NCI-H460 (cell line): ENCODE results near the gene CRTC2. TPM values are rescaled to one million over a fixed set of nuclear protein-coding genes. Genes with fewer than 3 reads are reported as not detected.
A peak's percentile ranks its signal among the peaks of the same experiment; 100 is the strongest.
"Not testable (repeated sequence)": the region's sequence is repeated elsewhere in the genome, so short reads cannot be mapped to it uniquely, and the experiment has no call there.

Experiments used
- DNase-seq: peaks from one replicate; pipeline ENCODE4 v3.0.0-alpha.2; 2016; ENCODE audit warnings: low read depth; ENCODE audit errors: extremely low read depth
- total RNA-seq: library from RNA; depleted of rRNA; stranded (reverse); fragments of >200 nt; shearing (Covaris generic); gene quantifications from 2 replicates; pipeline ENCODE4 v1.2.3, GENCODE V29; 2014

CRTC2 gene
- total RNA-seq, 1 experiment from 2014 or later = 18.2 TPM

DNA sequence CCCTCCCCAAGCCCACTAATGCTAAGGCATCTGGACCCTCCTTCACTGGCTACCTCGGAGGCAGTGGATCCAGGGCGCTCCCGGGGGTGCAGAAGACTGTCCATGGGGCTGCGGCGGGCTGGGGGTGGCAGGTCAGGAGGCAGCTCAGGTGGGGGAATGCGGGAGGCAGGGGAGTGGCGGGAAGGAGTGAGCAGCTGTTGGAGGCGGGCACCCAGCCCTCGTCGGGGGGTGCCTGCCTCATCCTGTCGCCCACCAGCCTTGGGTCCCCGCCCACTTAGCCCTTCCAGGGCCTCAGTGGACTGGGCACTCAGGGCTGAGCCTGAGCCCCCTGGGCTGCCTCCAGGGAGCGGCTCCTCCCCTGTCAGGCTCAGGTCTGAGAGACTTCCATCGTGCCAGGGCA lies 25.0 kb downstream of the CRTC2 start:
- no peak for DNase-seq

DNA sequence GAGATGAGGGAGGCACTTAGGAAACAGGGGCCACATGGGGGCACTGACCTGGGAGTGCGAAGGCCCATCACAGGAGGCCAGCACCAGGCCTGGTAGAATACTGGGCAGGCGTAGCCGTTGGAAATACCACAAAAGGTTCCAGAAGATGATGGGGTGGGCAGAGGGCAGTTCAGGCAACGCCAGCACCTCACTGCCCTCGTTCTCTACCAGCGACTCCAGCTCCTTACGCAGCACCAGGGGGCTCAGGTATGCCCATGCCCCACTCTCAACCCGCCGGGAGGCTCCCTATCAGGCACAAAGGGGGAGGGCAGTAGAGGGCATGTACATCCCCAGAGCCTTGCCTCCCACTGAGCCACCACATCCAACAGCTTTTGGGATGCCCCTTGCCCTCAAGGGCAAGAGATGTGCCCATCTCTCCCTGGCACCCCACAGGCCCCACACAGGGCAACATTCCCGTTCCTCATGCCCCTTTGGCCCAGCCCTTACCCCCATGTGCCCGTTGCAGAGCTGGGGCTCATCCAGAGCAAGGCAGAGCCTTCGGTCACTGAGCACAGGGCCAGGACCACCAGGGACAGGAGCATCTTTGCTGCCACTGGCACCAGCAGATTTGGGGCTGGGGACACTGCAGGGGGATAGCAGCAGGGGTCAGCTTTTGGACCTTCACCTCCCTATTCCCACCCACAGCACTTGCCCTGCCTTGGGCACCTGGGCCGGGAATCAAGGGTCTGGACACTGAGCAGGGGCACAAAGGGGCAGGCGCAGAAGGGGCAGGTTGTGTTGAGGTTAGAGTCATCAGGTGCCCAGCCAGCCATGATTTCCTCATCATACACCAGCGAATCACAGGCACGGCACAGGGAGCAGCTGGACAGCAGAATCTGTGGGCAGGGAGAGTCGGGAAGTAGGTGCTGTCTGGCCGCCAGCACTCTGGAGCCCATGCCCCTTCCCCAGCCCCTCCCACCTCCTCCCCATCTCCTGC lies 26.0 kb downstream of the CRTC2 start:
- DNase-seq = no peak

DNA sequence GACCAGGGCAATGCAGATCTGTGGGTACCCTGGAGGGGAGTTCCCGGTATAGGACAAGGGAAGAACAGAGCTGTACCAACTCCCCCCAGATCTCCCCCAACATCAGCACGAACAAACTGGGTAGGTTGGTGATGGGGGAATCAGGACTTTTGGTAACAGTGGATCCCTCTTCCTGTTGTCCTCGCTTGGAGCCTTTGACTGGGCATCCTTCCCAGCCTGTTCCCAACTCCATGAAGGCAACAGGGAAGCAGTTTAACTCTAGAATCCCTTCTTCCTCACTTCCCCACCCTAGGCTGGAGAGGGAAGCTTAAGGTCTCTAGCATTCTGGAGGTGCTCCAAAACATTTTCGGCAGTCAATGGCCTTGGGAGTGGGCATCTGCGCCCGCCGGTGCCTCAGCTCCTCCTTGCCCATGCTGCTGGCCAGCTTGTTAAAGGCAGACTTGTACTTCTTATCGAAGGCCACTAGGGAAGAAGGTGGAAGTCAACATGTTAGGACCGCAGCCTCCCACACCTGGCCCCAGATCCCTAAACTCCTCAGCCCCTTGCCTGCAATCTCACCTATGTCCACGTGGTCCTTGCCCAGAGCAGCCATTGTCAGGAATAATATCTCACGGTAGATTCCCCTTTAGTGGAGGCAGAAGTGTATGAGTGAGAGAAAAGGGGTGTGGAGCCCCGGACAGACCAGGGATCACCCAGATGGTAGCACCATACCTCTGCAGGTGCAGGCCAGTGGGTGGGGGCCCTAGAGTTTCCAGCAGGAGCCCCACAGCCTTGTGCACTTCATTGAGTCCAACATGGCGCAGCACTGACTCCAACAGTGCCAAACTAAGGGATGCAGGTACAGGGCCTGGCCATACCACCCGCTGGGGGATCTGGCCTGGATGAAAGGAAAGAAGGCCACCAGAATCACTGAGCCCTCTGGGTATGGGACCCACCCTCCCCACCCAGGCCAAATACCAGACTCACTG lies 28.1 kb downstream of the CRTC2 start:
- DNase-seq = no peak

DNA sequence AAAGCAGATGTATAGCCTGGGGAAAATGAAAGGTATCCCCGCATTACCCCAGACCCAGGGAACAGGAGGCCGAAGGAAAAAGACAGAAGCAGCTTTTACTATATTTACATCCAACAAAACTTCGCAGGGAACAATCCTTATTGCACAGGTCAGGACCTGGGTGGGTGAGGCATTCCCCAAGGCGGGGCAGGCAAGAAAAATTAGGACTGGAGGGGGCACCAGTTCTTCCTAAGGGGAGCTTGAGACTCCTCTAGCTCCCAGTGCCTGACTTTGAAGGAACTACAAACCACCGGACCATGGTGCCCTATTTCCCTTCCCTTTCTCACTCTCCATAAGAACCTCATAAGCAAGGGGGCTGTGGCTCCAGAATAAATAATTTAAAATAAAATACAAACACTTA lies 29.0 kb downstream of the CRTC2 start:
- DNase-seq = no peak

DNA sequence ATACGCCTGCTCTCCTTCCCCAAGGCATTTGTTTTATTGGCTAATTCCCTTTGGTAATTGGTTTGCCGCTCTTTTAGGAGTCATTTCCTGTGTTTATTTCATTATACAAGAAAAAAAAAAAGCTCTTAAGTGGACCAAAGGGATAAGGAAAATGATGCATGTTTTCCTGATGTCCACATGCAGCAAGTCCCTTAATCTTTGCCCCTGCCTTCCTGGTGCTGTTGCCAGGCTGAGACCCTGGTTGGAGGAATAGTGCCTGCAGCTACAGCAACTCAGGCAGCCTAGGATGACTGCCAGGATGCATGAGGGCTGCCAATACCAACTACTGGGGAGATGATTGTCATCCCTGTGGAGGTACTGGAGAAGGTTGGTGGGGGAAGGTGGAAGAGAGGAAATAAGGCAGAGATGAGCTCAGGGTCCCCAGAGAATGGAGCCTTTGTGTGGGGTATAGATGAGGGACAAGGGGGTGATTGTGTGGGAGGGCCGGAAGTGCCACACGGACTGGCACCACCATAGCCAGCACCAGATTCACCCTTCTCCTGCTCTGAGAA lies 29.5 kb downstream of the CRTC2 start:
- no peak for DNase-seq

DNA sequence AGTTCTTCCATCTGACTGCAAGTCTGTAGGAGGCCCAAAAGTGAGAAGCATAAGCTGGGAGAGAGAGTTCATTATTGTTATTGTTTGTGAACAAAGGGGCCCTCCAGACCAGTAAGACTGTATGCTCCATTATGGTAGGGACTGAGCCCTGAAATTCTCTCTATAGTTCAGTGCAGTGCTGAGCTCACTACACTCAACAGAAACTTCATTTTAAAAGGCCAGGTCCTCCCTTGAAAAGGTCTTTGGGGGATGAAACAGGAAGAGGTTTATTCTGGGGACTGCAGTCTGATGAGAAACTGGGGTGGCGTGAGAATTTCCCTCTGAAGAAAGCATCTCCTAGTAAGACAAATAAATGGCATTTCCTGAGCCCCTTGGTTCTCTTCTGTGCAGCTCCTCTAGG lies 30.2 kb downstream of the CRTC2 start:
- no peak for DNase-seq

DNA sequence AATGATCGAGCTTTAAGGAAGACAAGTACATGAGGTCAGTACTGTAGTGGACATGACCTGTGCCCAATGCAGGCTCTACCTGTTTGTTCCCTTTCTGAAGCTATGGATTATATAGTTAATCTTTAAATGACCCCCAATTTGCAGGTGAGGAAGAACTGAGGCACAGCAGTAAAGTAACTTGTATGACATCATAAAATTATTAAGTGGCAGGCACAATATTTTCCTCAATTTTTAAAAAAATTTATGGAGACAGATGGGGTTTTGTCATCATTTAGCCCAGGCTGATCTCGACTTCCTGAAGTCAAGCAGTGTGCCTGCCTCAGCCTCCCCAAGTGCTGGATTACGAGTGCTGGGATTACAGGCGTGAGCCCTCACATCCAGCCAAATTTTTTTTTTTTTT lies 32.0 kb downstream of the CRTC2 start:
- DNase-seq = no peak

DNA sequence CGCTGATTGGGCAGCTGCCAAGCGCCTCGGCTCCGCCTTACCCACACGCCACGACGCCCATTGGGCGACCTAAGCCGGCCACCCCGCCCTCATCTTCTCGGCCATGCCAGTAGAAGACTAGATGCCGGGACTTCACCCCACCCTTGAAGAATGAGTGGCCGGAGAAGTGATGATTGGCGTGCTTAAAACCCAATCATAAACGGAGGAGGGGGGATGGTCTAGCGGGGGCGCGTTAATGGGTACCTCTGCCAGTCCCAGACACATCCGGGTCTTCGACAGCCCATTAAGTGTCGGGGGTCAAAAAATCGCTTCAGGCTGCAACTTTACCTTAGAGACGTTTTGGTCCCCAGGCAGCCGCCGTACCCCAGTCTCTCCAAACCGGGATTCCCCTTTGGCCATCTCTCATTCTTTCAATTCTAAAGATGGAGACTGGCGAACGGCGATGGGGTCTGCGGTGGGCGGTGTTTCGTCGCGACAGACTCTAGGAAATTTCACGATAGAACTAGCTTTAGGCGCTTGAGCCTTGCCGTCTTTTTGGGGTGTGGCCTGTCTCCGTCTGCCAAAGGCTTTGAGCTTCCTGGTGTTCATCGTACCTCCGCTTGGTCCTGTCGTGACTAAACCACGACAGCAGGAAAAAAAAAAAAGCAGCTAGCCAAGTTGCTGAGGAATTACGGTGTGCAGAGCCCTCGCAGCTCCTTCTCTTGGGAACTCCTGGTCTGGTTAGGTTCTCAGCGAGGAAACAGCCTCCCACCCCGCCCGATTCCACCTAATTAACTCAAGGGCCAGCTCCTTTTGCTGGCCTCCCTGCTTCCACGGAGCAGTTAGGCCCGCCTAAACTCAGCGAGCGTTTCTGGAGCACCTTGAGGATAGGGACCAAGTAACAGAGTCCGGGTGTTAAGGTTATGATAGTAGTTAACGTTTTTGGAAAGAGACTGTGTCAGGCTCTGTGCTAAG lies 35.2 kb downstream of the CRTC2 start, which contains the start of gene GATAD2B:
Gene GATAD2B, minus strand, starts transcription at position 1 of the 954 bp plus-strand sequence. CDS start 94,625 bp downstream, outside the sequence.
- peak; percentile 100 for DNase-seq

DNA sequence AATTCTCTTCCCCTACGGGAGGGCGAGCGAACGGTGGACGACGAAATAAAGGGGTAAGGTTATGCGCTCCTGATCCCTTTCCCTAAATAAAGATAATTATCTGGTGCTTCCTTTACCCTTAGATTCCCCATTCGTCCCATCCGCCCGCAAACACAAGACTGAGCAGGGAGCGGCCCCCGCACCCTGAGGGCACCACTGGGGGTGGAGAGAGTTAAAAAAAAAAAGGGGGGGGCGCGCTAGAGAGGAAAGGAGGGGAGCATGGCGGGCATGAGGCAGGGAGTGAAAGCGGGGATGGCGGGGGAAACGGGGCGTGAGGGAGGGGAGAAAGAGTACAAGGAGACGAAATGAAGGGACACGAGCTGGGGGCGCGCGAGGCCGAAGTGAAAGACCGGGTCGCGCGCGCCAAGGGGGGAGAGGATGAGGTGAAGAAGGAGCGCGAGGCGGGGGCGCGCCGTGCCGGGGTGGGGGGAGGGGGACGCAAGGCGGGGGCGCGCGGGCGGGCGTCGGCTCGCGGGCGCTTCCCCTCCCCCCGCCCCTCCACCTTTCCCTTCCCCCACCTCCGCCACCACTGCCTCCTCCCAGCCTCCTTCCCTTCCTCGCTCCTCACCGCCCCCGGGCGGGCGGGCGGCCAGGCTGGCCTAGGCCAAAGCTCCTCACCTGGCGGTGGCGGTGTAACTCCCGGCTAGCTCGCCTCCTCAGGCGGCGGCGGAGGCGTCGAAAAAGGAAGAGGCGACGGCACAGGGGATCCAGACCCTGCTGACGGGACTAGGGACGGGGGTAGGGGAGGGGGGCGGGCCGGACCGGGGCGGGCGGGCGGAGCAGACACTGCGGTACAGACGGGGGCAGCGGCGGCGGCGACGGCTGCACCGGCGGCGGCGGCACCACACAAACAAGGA lies 36.1 kb downstream of the CRTC2 start:
- peak; percentile 44 for DNase-seq

DNA sequence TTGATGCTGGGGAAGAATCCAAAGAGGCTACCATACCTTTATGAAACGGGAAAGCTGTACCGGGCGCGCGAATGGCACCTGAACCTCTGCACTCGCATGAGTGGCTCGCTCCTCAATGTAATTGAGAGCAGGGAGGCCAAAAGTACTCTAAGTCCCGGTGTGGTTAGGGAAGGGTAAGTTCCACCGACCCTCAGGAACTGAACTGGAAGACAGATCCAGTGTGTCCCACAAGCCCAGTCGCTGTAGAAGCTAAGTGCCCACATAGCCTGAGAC lies 36.7 kb downstream of the CRTC2 start:
- DNase-seq = no peak

DNA sequence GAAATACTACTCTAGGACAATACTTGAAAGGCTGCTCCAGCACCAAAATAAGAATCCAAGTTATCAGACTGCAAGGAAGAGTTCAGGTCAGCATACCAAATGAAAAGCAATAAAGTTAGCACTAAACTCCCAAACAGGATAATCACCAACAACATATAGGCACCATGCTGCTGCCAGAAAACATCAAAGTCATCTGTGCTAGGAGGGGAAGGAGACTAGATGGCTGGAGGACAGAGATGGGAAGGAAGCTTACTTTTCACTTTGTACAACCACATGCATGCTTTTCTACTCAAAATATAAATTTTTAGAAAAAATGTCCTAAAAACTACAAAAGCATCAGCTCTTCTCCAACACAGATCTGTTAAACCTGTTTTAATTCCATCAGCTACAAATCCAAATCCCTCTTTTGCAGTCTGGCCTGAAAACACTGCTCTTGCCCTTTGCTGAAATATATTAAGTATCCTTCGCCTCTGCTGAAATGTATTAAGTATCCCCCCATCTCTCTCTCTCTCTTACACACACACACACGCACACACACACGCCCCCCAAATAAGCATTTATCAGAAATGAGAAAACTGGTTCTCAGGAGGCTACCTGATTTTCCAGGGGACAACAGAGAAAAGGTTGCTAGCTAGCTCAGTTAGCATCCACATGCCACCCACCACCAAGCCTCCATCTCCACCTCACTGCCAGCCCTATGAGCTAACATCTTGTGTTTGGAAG lies 37.2 kb downstream of the CRTC2 start:
- DNase-seq = no peak

DNA sequence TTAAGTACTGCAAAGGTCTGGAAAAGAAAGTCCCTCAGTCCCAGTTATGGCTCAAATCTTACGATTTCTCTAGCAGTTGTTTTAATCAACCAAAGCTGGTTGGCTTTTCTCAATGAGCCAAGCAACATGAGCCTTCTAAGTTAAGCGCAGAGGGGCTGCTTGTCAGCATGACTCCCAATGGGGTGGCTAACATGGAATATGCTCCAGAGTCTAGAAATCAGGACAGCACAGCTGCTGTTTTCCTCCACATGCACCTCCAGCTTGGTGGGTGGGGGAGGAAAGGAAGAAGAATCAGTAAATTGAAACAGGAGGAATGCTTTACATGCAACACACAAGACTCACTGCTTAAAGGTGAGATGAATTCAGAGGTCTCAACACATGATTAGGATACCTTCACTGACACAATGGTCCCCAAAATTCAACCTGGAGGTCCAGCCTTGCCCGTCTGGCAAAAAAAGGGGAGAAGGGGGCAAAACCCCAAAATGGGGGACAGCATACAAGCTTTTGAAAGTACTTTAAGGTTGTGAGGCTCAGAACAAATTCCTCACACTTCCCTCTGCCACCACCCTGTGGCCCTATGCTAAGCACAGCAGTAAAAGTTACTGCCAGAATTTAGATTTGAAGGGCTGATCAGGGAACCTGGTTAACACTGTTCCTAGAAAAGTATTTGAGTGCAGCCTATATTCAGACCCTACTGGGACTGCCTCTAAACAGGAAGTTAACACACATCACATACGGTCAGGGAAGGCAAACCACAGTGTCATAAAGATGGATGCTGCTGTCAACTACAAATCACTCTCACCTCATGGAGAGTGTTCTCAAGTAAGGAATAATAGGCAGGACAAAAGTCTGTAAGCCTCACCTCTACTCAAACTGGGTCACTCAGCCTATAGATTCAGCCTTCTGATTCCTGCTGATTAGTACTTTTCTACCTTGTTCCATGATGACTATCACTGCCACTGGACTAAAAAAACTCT lies 38.2 kb downstream of the CRTC2 start:
- no peak for DNase-seq

DNA sequence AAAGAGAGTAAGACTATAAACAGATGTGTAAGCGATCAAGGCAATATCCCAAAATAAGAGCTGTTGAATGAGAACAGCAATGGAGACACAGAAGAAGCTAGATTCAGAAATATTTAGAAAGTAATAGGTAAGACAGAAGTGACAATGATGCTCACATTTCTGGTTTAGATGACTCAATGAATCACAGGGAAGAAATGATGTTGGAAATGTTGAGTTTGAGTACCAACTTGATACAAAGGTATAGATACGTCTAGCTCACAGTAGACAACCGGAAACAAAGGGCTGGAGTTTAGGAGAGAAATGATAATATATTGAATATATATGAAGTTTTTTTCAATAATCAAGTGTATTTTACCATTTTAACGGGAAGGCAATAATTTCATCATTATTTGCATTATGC lies 42.1 kb downstream of the CRTC2 start:
- DNase-seq = no peak

DNA sequence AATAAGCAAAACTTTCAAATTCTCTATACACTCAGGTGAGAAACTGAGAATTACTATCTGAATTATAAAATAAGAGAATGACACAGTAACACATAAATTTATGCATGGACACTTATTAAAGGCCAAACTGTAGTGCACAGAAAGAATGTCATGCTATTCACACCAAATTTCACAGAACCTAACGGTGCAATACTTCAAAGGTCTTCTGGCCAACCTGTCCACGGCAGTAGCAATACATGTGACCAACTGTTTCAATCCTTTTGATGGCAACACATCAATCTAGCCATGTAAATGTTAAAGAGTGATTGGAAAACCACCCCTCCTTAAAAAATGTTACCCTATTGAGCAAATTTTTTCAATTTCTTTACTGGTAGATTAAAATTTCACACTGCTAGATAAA lies 46.1 kb downstream of the CRTC2 start:
- no peak for DNase-seq

DNA sequence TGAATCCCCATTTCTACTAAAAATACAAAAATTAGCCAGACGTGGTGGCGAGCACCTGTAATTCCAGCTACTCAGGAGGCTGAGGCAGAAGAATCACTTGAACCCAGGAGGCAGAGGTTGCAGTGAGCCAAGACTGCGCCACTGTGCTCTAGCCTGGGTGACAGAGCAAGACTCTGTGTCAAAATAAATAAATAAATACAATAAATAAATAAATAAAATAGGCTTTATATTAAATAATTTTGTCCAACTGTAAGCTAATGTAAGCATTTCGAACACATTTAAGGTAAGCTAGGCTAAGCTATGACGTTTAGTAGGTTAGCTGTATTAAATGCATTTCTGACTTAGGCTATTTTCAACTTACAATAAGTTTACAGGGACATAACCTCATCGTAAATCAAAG lies 47.9 kb downstream of the CRTC2 start:
- DNase-seq = not testable (repeated sequence)

DNA sequence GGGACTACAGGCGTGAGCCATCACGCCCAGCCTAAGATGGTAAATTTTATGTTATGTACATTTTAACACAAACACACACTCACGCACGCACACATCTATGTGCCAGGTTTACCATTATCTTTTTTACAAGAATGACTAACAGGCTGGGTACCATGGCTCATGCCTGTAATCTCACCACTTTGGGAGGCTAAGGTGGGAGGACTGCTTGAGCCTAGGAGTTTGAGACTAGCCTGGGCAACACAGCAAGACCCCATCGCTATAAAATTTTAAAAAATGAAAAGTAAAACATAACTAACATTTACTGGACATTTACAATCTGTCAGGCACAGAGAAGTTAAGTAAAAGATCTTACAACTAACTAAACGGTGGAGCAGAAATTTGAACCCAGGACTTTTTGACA lies 50.3 kb downstream of the CRTC2 start:
- no peak for DNase-seq

DNA sequence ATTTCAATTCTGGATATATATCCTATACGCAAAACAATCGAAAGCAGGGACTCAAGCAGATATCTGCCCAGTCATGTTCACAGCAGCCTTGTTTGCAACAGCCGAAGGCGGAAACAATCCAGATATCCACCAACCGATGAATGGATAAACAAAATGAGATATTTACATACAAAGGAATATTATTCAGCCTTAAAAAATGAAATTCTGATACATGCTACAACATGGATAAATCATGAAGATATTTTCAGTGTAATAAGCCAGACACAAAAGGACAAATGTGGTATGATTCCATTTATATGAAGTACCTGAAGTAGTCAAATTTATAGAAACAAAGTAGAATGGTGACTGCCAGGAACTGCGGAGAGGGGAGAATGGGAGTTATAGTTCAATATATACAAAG lies 51.3 kb downstream of the CRTC2 start:
- no peak for DNase-seq
